HepG2 (cell line): ENCODE measurements around the gene NTF3. TPM values are rescaled to one million over a fixed set of nuclear protein-coding genes. Genes with fewer than 3 reads are reported as not detected.

Experiments
- ATAC-seq: fragments of 200-7000 bp; cut with Tn5 transposase; 3 replicates; pipeline ENCODE4 v1.9.1; 2020; ENCODE audit warnings: mild to moderate bottlenecking, moderate library complexity
- BruUV-seq: library from RNA; stranded (reverse); fragments of 400-500 nt; replicated peaks from 2 replicates; lab custom pipeline; 2021; lab: Mats Ljungman, UMichigan
- CTCF ChIA-PET: fragments of 300-600 bp; formaldehyde crosslinking; extraction: SDS; loops from one replicate; lab custom pipeline; 2021; ENCODE audit warnings: low total read pairs, inconsistent platforms, low intra/inter-chr PET ratio; lab: Yijun Ruan, JAX
- POLR2A ChIA-PET: fragments of 350-600 bp; sonication (Branson Sonifier 250); formaldehyde crosslinking; loops from one replicate; lab custom pipeline; 2020; ENCODE audit warnings: antibody characterized with exemption, inconsistent platforms; lab: Yijun Ruan, JAX
- DNase-seq: peaks from one replicate; pipeline ENCODE4 v3.0.0-alpha.2; 2015; ENCODE audit warnings: low spot score
- FAIRE-seq: peaks from 3 replicates; lab custom pipeline; 2011; peaks lifted over from hg19 to GRCh38; lab: Jason Lieb, UNC
- H2AFZ ChIP-seq: one replicate; pipeline ENCODE4 v1.6.1; 2011; ENCODE audit warnings: low read length, inconsistent platforms
- H3K27ac ChIP-seq: fragments of 300-600 bp; 3 replicates; pipeline ENCODE4 v1.8.0; 2011; ENCODE audit warnings: mixed run types, mild to moderate bottlenecking, mixed read lengths, low read length, inconsistent platforms; ENCODE audit not compliant: insufficient read depth; ENCODE audit errors: extremely low read length
- H3K27me3 ChIP-seq, 2 experiments: fragments of 200-600 bp in 1 of 2; 2 replicates in 1 of 2; 3 replicates in 1 of 2; pipeline versions ENCODE4 v1.6.0 to v1.8.0; 2011; ENCODE audit warnings: low read length in 2 of 2, mild to moderate bottlenecking in 2 of 2, moderate library complexity in 2 of 2, inconsistent platforms in 1 of 2; ENCODE audit not compliant: insufficient read depth in 2 of 2, control insufficient read depth in 1 of 2
- H3K36me3 ChIP-seq, 2 experiments: fragments of 200-600 bp in 1 of 2; replicated peaks in 1 of 2; 2 replicates in 1 of 2; 3 replicates in 1 of 2; pipeline versions ENCODE4 v1.5.1 to v1.8.0; 2011; ENCODE audit warnings: low read length in 2 of 2, inconsistent platforms in 1 of 2; ENCODE audit not compliant: insufficient read depth in 2 of 2, control insufficient read depth in 1 of 2
- H3K4me1 ChIP-seq: 2 replicates; pipeline ENCODE4 v1.5.1; 2012; ENCODE audit warnings: low read length, inconsistent platforms; ENCODE audit not compliant: insufficient read depth
- H3K4me2 ChIP-seq: 2 replicates; pipeline ENCODE4 v1.6.0; 2011; ENCODE audit warnings: low read depth, low read length, inconsistent platforms
- H3K4me3 ChIP-seq, 3 experiments: fragments of 200-600 bp in 1 of 3; sonication (generic), shearing (Covaris generic) in 1 of 3; replicated peaks in 1 of 3; 2 replicates each; pipeline ENCODE4 v1.5.1; 2011 to 2016; ENCODE audit warnings: low read length in 3 of 3, inconsistent platforms in 2 of 3, low read depth in 2 of 3, mild to moderate bottlenecking in 2 of 3, control low read depth in 1 of 3, mixed read lengths in 1 of 3; ENCODE audit not compliant: insufficient read depth in 1 of 3
- H3K79me2 ChIP-seq: one replicate; pipeline ENCODE4 v1.6.1; 2011; ENCODE audit warnings: low read length, inconsistent platforms; ENCODE audit not compliant: insufficient read depth
- H3K9ac ChIP-seq: 2 replicates; pipeline ENCODE4 v1.6.0; 2011; ENCODE audit warnings: mild to moderate bottlenecking, low read depth, low read length, inconsistent platforms; ENCODE audit not compliant: insufficient read depth
- H3K9me3 ChIP-seq: 2 replicates; pipeline ENCODE4 v1.5.1; 2012; ENCODE audit warnings: mild to moderate bottlenecking, low read length
- H4K20me1 ChIP-seq: 2 replicates; pipeline ENCODE4 v1.6.0; 2011; ENCODE audit warnings: inconsistent platforms, mild to moderate bottlenecking, low read length, moderate library complexity; ENCODE audit not compliant: insufficient read depth
- POLR2A ChIP-seq, 2 experiments: IDR thresholded peaks; 2 replicates each; pipeline ENCODE4 v1.6.1; 2011; ENCODE audit warnings: low read depth in 2 of 2, low read length in 2 of 2, mild to moderate bottlenecking in 1 of 2, moderate library complexity in 1 of 2; ENCODE audit not compliant: insufficient read depth in 1 of 2
- RAD51 ChIP-seq: fragments of 450-650 bp; IDR thresholded peaks from 2 replicates; pipeline ENCODE4 v1.6.1; 2016; ENCODE audit warnings: borderline replicate concordance
- SMC3 ChIP-seq: IDR thresholded peaks from 2 replicates; pipeline ENCODE4 v1.6.1; 2011; ENCODE audit warnings: low read length, improper control_type of control experiment
- SRSF9 ChIP-seq: fragments of 200-400 bp; formaldehyde crosslinking; IDR thresholded peaks from 2 replicates; pipeline ENCODE4 v1.6.1; 2018; ENCODE audit warnings: borderline replicate concordance, mild to moderate bottlenecking, low read depth, low read length; ENCODE audit not compliant: insufficient read depth, poor library complexity, severe bottlenecking
- ZFP90 ChIP-seq: sonication (generic); formaldehyde crosslinking; IDR thresholded peaks from 2 replicates; pipeline ENCODE4 v1.8.0; 2022; ENCODE audit warnings: missing genetic modification reagents, mild to moderate bottlenecking, inconsistent platforms, borderline replicate concordance
- ZKSCAN8 ChIP-seq: IDR thresholded peaks from 2 replicates; pipeline ENCODE4 v1.6.1; 2016; ENCODE audit warnings: borderline replicate concordance, missing genetic modification reagents, missing compliant biosample characterization
- ZNF138 ChIP-seq: sonication (generic); formaldehyde crosslinking; IDR thresholded peaks from 2 replicates; pipeline ENCODE4 v1.5.0; 2020; ENCODE audit warnings: mild to moderate bottlenecking, low read depth, missing genetic modification reagents
- ZSCAN25 ChIP-seq: sonication (generic); formaldehyde crosslinking; IDR thresholded peaks from 2 replicates; pipeline ENCODE4 v1.8.0; 2022; ENCODE audit warnings: mild to moderate bottlenecking, missing genetic modification reagents
- WGBS: methylation state at CpG from one replicate; pipeline ENCODE4 v1.1.6; 2017; ENCODE audit warnings: low lambda C conversion rate; 5-methylcytosine and 5-hydroxymethylcytosine counted together
- in situ Hi-C: cut with HindIII; loops from 2 replicates; pipeline ENCODE4 v1.10.0; 2017; ENCODE audit warnings: low pct_unique_long_range_greater_than_20kb; ENCODE audit not compliant: extremely low pct_ligation_motif_present
- intact Hi-C: fragments of 100-400 bp; cut with micrococcal nuclease; formaldehyde crosslinking; loops from one replicate; pipeline ENCODE4 v1.10.0; 2022; ENCODE audit not compliant: unreplicated experiment
- polyA plus RNA-seq, 8 experiments: library from polyadenylated mRNA; depleted of rRNA in 3 of 8; stranded (reverse) in 7 of 8; unstranded in 1 of 8; fragments of >200 nt; fragmentation: Illumina TruSeq in 4 of 8; extraction: Trizol in 4 of 8; gene quantifications; 2 replicates each; pipeline versions ENCODE4 v1.2.1 to v1.2.3, GENCODE V29; 2011 to 2016; ENCODE audit warnings: low read depth in 4 of 8, missing spikeins in 1 of 8, mixed read lengths in 1 of 8; ENCODE audit not compliant: insufficient read depth in 1 of 8
- total RNA-seq, 5 experiments: library from RNA; depleted of rRNA; stranded (reverse); fragments of >200 nt; fragmentation: Illumina TruSeq; extraction: Trizol; gene quantifications; 2 replicates each; pipeline ENCODE4 v1.2.3, GENCODE V29; 2016; ENCODE audit warnings: low read depth in 1 of 5
- TF ChIP-seq, protein P1 (sequence below): sonication (generic); formaldehyde crosslinking; IDR thresholded peaks from 2 replicates; pipeline ENCODE4 v1.5.0; 2020; ENCODE audit warnings: missing genetic modification reagents, mild to moderate bottlenecking, borderline replicate concordance
- TF ChIP-seq, protein P2 (sequence below): sonication (generic); formaldehyde crosslinking; IDR thresholded peaks from 2 replicates; pipeline ENCODE4 v1.4.0; 2020; ENCODE audit warnings: missing genetic modification reagents, mild to moderate bottlenecking, borderline replicate concordance
- TF ChIP-seq, protein P3 (sequence below): sonication (generic); formaldehyde crosslinking; IDR thresholded peaks from 2 replicates; pipeline ENCODE4 v1.5.0; 2020; ENCODE audit warnings: missing genetic modification reagents
- TF ChIP-seq, protein P4 (sequence below): sonication (generic); formaldehyde crosslinking; IDR thresholded peaks from 2 replicates; pipeline ENCODE4 v1.4.0; 2020; ENCODE audit warnings: mild to moderate bottlenecking, missing genetic modification reagents

NTF3 gene
- total and polyA plus RNA-seq, 2 of the 13 experiments (the other 11 are each of a cell fraction or from before 2014, with no cell fraction given) = not detected

DNA sequence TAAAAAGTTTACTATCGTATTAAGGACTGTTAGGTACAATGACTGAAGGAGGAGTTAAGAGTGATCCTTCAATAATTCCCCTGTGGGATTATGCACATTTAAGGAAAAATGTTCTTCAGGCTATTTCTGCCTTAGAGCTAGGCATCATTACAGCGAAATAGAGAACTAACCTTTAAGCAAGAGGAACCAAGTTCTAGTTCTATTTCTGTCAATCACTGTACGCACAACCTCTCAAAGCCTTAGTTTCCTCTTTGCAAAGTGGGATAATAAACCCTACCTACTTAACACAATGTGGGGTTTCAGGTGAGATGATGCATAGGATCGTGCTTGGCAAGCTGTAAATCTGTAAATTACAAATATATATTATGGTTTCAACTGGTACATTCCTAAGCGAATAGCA lies 15.4 kb downstream of the NTF3 start:
- BruUV-seq = no TSS peak
- POLR2A ChIA-PET = no interaction called here
- 23% methylated on average over 5 of the region's 5 CpGs for WGBS
- TF ChIP-seq RAD51 = no peak
- TF ChIP-seq, protein P1, sequence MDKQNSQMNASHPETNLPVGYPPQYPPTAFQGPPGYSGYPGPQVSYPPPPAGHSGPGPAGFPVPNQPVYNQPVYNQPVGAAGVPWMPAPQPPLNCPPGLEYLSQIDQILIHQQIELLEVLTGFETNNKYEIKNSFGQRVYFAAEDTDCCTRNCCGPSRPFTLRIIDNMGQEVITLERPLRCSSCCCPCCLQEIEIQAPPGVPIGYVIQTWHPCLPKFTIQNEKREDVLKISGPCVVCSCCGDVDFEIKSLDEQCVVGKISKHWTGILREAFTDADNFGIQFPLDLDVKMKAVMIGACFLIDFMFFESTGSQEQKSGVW = no peak
- TF ChIP-seq ZSCAN25 (CRISPR knock-in tag) = no peak
- no peak for TF ChIP-seq ZKSCAN8 (CRISPR knock-in tag)
- no peak for TF ChIP-seq POLR2A (IDR thresholded peaks at IDR 0.05; ENCODE audit: insufficient read depth in 1 of 2, low read depth in 2 of 2, low read length in 2 of 2)
- TF ChIP-seq ZNF138 (CRISPR knock-in tag) = no peak
- TF ChIP-seq SRSF9 = no peak
- TF ChIP-seq SMC3 = no peak
- no peak for TF ChIP-seq ZFP90 (CRISPR knock-in tag)
- TF ChIP-seq, protein P2, sequence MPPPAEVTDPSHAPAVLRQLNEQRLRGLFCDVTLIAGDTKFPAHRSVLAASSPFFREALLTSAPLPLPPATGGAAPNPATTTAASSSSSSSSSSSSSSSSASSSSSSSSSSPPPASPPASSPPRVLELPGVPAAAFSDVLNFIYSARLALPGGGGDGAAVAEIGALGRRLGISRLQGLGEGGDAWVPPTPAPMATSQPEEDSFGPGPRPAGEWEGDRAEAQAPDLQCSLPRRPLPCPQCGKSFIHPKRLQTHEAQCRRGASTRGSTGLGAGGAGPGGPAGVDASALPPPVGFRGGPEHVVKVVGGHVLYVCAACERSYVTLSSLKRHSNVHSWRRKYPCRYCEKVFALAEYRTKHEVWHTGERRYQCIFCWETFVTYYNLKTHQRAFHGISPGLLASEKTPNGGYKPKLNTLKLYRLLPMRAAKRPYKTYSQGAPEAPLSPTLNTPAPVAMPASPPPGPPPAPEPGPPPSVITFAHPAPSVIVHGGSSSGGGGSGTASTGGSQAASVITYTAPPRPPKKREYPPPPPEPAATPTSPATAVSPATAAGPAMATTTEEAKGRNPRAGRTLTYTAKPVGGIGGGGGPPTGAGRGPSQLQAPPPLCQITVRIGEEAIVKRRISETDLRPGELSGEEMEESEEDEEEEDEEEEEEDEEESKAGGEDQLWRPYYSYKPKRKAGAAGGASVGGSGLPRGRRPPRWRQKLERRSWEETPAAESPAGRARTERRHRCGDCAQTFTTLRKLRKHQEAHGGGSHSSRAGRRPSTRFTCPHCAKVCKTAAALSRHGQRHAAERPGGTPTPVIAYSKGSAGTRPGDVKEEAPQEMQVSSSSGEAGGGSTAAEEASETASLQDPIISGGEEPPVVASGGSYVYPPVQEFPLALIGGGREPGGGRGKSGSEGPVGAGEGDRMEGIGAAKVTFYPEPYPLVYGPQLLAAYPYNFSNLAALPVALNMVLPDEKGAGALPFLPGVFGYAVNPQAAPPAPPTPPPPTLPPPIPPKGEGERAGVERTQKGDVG = no peak
- TF ChIP-seq, protein P3, sequence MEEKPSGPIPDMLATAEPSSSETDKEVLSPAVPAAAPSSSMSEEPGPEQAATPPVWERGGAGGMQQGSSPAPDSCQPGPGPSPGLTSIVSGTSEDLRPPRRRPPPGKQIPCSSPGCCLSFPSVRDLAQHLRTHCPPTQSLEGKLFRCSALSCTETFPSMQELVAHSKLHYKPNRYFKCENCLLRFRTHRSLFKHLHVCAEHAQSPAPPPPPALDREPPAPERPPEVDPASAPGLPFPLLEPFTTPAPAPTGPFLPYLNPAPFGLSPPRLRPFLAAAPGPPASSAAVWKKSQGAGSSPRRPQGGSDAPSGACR (CRISPR knock-in tag) = no peak
- TF ChIP-seq, protein P4, sequence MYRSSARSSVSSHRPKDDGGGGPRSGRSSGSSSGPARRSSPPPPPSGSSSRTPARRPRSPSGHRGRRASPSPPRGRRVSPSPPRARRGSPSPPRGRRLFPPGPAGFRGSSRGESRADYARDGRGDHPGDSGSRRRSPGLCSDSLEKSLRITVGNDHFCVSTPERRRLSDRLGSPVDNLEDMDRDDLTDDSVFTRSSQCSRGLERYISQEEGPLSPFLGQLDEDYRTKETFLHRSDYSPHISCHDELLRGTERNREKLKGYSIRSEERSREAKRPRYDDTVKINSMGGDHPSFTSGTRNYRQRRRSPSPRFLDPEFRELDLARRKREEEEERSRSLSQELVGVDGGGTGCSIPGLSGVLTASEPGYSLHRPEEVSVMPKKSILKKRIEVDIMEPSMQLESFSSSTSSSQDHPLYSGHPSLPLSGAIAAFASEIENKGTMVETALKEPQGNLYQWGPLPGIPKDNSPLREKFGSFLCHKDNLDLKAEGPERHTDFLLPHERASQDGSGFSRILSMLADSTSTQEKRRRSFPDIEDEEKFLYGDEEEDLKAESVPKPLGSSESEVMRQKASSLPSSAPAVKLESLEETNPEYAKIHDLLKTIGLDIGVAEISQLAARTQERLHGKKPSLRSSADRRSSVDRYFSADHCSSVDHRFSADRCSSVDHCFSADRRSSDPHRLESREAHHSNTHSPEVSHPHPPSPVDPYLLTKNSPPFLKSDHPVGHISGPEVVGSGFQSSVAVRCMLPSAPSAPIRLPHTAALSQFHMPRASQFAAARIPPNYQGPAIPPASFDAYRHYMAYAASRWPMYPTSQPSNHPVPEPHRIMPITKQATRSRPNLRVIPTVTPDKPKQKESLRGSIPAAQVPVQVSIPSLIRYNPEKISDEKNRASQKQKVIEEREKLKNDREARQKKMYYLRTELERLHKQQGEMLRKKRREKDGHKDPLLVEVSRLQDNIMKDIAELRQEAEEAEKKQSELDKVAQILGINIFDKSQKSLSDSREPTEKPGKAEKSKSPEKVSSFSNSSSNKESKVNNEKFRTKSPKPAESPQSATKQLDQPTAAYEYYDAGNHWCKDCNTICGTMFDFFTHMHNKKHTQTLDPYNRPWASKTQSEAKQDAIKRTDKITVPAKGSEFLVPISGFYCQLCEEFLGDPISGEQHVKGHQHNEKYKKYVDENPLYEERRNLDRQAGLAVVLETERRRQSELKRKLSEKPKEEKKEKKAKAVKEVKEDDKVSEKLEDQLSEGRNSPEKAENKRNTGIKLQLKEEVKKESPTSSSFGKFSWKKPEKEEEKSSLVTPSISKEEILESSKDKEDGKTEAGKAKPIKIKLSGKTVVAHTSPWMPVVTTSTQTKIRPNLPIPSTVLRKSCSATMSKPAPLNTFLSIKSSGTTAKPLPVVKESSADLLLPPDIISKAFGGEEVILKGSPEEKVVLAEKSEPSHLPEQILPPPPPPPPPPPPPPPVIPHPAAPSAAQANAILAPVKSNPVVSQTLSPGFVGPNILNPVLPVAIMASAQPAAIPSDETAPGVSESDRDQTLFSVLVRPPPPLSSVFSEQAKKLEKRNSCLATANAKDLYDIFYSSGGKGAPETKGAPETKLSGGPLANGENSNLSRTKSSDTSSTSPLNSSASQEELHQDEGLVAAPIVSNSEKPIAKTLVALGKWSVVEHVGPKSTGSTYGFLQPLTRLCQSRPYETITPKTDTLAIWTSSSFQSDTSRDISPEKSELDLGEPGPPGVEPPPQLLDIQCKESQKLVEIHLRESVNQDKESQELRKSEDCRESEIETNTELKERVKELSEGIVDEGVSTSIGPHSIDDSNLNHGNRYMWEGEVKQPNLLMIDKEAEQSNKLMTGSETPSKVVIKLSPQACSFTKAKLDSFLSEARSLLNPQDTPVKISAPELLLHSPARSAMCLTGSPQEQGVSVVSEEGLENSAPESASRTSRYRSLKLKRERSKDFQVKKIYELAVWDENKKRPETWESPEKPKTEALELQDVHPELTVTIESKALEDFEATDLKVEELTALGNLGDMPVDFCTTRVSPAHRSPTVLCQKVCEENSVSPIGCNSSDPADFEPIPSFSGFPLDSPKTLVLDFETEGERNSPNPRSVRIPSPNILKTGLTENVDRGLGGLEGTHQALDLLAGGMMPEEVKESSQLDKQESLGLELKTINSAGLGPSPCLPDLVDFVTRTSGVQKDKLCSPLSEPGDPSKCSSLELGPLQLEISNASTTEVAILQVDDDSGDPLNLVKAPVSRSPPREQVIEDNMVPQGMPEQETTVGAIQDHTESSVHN (CRISPR knock-in tag) = no peak

More for the DNA sequence above, 15.4 kb downstream of the NTF3 start:
- no peak overlapping the region for H2AFZ ChIP-seq
- FAIRE-seq (no peak), DNase-seq (no peak), ATAC-seq (no peak)
- intact Hi-C loops = no loop called here
- no peak overlapping the region for H3K27ac ChIP-seq
- peaks cover 1 to 20% of the 10 kb centered on the region in 2 experiments; a peak in 3 of 5 replicates for H3K27me3 ChIP-seq
- CTCF ChIA-PET = no interaction called here
- H3K79me2 ChIP-seq = no peaks in the 10 kb centered on the region
- no peak overlapping the region for H3K9ac ChIP-seq
- in situ Hi-C loops = no loop called here
- no peak overlapping the region for H3K4me2 ChIP-seq
- no peaks in the 10 kb centered on the region for H3K4me1 ChIP-seq
- no peaks in the 10 kb centered on the region for H3K36me3 ChIP-seq
- H3K9me3 ChIP-seq = no peaks in the 10 kb centered on the region
- no peak overlapping the region for H3K4me3 ChIP-seq
- H4K20me1 ChIP-seq = no peaks in the 10 kb centered on the region
